GM11168 (cell line): ENCODE results near the gene TSPYL2.

Experiments
- in situ Hi-C: fragments of 300-500 bp; cut with MboI; formaldehyde crosslinking; loops from one replicate; pipeline ENCODE4 v1.12.0; 2022; ENCODE audit warnings: low sequenced_read_pairs; ENCODE audit not compliant: unreplicated experiment

TSPYL2 gene

DNA sequence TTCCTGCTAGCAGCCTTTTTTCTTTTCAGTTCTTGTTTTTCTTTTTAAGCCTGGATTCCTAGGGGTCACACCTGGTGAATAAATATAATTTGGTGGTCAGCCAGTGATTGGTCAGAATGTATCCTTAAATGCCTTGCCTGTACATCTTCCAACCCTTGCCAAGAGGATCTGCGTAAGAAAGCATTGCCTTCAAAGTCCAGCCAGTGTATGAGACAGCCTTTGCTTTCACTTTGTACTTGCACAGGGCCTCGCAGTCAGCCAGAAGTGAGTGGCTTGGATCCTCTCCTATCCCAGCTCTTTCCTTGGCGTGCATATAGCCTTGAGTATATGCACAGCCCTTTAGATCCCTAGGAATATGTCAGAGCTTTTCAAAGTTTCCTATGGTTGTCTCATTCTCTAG lies 33.9 kb downstream of the TSPYL2 start:
- in situ Hi-C loops: no loop called here

DNA sequence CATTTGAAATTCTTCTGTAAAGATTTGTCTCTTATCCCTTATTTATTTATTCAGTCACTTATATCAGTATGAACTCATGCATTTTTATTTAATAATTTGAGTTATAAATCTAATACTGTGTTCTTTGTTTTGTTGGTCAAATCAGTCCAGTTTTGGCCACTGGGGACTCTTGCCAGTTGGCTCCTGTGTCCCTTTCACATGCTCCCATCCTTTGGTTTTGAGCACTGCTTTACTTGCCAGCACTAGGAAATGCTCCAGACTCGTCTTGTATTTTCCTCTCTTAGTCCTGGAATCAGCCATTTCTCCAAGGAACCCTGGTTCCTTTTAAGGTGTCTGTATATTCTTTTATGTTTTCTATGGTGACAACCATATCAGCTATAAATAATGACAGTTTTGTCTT lies 39.8 kb downstream of the TSPYL2 start:
- in situ Hi-C loops: no loop called here

DNA sequence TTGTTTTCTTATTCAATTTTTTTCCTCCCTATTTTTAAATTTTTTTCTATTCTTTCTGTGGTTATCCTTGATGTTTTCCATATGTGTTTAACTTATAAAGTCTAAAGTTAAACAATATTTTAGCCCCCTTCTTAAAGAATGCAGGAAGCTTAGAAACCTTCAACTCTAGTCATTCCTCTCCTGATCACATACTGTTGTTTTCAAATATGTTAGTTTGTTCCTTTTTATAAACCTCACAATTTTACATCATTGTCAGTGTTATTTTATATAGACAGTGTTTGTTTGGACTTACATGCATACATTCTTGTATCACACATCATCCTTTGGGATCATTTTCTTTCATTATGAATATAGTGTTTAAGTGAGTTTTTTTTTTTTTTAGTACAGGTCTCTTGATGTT lies 43.3 kb downstream of the TSPYL2 start:
- in situ Hi-C loops: no loop called here

DNA sequence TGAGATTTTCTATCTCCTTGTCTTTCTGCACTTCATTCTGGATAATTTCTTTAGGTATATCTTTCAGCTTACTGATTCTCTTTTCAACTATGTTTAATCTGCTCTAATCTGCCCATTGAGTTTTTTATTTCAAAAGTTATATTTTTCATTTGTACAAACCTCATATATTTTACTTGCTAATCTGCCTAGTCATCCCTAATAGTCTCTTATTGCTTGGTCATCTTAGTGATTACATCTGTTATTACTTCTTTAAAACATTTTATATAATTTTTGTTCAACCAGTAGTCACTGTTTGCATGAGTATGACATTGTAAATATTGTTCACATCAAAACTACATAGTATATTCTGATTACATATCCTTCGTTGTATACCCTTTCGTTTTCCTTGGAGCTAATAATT lies 44.2 kb downstream of the TSPYL2 start:
- in situ Hi-C loops: no loop called here

DNA sequence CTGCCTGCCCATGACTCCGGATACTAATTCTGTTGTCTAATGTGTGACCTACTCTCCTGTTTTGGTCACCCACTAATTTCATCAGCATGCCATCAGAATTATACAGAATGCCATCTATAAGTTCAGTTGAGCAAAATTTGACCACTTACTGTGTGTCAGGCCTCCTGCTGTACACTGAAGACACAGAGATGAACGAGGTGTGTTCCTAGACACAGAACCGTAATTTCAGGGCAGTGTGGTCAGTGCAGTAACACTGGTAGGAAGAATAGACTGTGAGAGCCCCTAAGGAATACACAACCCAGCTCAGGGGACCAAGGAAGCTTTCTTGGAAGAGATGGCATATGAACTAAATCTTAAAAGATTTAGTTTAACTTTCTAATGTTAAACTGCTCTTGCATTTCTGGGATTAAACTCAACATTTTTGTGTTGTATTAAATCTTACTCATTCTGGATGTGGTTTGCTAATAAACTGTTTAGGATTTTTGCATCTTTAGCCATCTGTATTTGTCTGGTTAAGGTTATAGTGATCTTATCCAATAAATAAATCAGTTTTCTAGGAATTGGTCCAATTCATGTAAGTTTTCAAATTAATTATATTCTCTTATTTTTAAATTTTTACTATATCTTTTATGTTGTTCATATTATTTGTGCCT lies 46.1 kb downstream of the TSPYL2 start:
- in situ Hi-C loops: no loop called here

DNA sequence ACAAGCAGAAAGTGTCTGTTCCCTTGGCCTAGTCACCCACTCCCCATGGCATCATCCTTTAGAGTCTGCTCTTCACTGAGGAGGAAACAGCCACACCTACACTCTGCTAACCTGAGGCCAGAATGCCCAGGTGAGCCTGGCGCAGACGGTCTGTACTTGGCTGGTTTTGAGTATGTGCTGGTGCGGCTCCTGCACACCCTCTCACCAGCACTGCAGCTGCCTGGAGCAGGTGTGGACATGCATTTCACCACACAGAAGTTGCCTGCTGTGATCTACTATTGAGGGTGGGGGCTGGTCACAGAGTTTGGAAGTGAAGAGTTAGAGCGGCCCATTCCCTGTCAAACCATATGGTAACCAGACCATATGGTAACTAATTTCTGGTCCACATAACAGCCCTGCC lies 51.2 kb downstream of the TSPYL2 start:
- in situ Hi-C loops: no loop called here

DNA sequence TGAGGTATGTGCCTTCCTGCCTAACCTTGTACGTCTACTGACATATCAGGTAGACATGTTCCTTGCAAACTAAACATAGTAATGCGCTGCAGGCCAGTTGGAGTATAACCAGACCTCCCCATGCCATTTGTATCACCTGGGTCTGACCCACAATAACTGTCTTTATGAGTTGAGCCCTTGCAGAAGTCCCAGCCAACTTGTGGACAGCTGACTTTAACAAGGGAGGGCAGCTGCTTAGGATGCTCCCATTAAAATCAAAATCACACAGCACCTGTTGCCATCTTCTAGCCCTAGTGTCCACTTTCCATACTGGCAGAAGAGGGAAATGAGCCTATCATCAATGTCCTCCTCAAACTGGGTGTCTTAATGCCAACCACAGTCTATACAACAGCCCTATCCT lies 53.4 kb downstream of the TSPYL2 start:
- in situ Hi-C loops: no loop called here
